Eye (tissue), 1 donor: ENCODE data around the gene GNB5.
"Not testable (repeated sequence)": the region's sequence is repeated elsewhere in the genome, so short reads cannot be mapped to it uniquely, and the experiment has no call there.

ENCODE experiments used
- DNase-seq: peaks from one replicate; pipeline ENCODE4 v3.0.0-alpha.2; 2015

Gene GNB5

GRCh38 chr15:52206446-52206845 is 15.3 kb upstream of the GNB5 start:
- DNase-seq: no peak

- no peak for DNase-seq
These were observed 13.5 kb upstream of the GNB5 start for GRCh38 chr15:52204657-52205056.

DNA sequence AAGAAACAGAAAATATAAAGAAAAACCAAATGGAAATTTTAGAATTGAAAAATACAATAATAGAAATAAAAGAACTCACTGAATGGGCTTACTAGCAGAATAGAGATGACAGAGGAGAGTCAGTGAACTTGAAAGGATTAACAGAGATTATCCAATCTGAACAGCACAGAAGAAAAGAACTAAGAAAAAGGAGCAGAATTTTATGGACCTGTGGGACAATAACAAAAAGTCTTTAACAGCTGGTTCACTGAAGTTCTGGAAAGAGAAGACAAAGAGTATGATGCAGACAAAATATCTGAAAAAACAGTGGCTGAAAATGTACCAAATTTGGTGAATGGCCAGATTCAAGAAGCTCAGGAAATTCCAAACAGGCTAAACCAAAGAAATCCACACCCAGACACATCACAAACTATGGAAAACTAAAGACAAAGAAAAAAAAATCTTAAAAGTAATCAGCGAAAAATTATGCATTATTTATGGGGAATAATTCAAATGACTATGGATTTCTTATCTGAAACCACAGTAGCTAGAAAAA is 9.7 kb upstream of the GNB5 start:
- DNase-seq: no peak

- DNase-seq: no peak
These were observed 8.1 kb upstream of the GNB5 start for GRCh38 chr15:52199271-52199670.

DNA sequence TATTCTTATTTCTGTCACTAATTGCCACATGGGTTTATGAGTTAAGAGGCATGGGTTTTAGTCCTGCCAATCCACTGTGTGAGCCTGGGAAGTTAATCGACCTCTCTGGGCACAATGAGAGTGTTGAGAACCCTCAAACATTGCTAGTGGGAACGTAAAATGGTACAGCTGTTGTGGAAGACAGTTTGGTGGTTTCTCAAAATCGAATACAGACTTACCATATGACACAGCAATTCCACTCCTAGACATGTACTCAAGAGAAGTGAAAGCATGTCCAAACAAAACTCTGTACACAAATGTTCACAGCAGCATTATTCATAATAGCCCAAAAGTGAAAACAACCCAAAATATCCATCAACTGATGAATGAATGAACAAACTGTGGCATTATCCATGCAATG is 5.7 kb upstream of the GNB5 start:
- DNase-seq: no peak

DNA sequence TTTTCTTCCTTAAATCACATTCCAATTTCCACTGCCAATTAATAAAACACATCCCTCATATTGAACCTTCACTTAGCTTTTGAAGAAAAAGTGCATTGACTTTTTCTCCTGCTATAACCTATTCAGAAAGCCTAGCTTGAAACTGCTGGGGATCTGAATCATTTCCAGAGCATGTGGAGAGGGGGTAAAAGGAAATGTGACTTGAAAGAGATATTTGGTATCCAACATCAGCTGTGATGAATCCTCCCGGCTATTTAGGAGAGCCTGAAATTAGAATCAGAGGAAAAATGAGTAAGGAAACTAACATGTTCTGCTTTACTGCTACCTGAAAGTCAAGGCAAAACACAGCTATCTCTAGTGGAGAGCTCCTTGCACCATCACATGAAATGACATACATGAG is 2.6 kb upstream of the GNB5 start:
- DNase-seq: no peak

GRCh38 chr15:52193321-52193720 is 2.1 kb upstream of the GNB5 start:
- no peak for DNase-seq

DNA sequence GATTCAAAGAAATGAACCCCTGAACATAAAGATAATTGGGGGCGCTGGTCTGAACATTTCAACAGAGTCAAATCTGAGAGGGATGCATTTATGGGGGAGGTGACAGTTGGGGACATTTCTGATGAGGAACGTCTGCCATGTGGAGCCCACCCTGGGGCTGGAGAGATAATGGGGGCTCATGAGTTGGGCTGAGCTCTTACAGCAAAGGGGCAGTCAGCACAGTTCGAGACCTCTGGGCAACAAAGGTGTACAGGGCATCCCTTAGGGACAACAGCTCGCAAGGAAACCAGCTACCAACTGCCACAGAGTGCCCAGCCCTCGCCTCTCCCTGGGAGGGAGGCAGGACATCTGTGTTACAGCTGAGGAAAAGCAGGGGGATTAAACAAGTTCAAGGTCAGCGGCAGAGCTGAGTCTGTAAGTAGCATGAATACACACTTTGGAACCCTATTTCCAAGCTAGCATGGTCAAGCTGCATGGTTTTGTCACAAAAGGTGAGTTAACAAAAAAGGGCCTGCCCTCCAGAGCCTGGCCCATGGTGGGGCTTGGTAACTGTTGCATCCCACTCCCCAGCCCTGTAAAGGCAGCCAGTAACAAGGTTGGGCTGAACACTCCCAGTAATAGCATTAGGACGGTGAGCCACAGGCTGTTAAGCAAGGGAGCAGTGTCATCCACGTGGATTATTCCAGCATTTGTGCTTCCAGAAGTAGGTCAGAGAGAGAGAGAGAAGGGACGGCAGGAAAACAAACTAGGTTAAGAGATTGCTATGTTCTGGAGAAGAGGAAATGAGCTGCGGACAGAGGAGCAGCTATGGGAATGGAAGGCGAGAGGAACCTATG is 4.3 kb downstream of the GNB5 start:
- peak; percentile 45 for DNase-seq

GRCh38 chr15:52185151-52185561 is 6.0 kb downstream of the GNB5 start:
- DNase-seq: no peak

DNA sequence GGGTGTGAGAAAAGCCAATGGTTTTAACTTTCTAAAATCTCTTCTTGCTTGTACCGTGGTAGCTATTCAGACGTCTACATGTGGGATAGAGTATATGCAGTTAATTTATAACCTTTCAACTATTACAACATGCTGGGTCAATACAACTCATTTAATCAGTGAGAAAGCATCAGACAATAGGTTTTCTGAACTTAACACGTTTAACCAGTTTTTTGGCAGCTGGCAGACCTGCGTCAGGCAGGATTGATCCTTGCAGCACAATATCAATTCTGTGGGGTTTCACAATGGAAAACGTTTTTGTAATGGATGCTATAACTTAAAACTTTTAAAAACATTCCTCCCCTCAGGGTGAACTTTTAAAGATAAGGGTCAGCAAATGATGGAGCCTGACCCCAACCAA is 6.5 kb downstream of the GNB5 start:
- DNase-seq: no peak

DNA sequence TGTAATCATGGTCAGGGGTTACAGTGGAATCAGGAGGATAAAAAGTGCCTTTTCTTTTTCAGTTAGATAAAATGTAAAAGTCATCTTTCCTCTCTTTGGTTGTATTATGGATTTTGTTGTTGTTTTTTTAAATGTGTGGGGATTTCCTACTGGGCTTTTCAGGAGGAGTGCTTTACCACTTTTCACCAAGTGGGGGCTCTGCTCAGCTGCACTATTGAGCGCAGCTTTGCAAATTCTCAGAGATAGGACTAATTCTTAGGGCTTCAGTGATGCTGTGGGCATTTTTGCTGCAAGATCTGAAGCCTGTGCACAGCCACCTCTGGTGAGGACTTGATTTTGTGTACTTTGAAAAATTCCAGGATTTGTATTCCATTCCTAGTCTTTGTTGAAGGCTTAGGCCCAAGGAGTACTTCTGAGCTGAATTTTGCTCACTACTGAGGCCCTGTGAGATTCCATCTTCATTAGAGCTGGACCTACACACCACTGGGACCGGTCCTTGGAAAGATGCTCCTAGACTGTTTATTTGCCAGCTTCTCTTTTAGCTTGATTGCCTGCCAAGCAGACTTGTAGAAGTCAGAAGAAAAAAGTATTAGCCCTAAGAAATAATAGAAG is 7.5 kb downstream of the GNB5 start:
- DNase-seq: peak; percentile 72

DNA sequence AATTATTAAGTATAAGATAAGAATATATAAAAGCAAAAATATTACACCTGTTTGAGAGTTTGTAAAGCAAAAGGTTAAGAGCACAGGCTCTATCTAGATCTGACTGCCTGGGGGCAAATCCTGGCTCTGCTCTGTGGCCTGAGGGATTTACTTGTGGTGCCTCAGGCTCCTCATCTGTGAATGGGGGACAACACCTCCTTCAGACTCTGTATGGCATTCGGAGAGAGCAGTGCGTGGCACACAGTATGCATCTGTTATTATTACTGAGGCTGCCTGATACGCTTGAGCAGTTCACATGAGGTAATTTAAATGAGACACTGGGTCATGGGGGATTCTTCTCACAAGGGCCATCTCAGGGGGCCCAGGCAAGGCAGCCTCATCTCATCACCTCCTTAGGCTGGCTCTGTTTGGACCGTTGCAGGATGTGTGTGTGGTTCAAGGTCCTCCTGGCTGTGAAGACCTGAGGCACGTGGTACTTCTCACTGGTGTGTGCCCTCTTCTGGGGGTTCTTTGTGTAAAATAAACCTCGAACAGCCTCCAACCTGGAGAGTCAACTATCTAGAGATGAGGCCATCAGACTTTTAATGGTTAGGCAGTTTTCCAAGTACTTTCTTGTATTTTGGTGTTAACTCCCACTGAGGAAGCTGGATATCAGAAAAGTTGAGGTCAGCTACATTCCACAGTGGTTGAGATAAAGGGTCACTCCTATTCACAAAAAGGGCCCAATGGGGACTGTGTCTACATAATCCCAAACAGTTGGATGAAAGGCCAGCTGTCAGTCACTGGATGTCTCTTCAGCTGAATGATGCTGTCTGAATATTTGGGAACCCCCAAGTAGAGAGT is 9.0 kb downstream of the GNB5 start:
- no peak for DNase-seq

DNA sequence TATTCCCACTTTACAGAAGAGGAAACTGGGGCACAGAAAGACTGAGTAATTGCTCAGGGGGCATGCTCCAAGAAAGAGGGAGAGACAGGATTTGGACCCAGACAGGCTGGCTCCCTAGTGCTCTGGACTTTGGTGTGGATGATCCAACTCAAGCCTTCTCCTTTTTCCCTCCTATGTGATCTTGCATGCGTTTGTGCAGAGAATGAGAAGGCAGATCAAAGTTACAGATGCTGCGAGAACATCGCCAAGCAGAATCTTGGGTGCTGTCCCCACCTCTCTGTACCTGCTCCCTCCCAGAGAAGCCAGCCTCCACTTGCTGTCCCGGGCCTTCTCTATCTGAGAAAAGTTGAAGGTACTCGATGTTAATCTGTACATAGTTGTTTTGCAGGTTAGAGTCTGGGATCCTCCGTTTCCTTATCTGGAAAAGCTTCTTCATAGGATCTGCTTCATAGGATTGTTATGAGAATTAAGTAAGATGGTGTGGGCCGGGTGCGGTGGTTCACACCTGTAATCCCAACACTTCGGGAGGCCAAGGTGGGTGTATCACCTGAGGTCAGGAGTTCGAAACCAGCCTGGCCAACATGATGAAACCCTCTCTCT is 10.2 kb downstream of the GNB5 start:
- DNase-seq: no peak

GRCh38 chr15:52180196-52180835 is 10.9 kb downstream of the GNB5 start:
- DNase-seq: no peak

DNA sequence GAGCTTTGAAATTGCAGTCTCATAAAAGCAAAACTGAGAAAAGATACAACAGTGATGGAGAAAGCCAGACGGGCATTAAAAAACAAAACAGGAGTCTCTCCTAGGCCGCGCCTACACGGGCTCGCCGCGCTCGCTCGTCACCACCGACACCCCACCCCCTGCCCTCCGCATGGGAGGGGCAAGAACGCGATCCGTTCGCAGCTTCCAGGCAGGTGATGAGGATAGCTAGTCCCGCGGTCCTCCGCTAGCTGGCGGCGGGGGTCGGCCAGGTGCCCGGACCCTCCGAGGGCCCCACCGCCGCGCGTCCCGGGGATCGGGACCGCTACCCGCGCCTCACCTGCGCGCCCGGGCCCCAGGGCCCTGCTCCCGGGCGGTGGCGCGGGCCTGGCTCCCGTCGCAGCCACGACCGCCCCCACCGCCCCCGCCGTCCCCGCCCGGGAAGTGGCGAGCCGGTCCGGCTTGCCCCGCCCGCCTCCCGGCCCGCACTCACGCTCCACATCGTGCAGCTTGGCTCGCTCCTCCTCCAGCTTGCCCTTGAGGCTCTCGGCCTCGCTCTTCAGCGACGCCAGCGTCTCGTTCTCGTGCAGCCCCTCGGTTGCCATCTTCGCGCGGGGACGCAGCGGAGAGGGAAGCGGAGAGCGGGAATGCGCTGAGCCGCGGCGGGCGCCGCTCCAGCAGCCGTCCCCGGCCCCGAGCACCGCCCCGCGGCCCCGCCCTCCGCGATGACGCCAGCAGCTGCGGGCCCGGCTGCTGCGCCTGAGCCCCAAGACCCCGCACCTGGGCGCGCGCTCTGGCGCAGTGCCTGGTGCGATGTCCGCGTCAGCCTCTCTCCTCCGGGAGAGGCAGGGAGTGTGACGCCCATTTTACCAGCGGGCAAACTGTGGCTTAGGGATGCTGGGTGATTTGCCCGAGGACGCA is 11.7 kb downstream of the GNB5 start:
- peak; percentile 91 for DNase-seq

- DNase-seq: no peak
These were observed 12.4 kb downstream of the GNB5 start for GRCh38 chr15:52178765-52179164.

- DNase-seq: no peak
These were observed 18.3 kb downstream of the GNB5 start for GRCh38 chr15:52172869-52173268.

GRCh38 chr15:52171807-52172206 is 19.4 kb downstream of the GNB5 start:
- no peak for DNase-seq

- DNase-seq: peak; percentile 7
These were observed 19.8 kb downstream of the GNB5 start for GRCh38 chr15:52171386-52171785.

DNA sequence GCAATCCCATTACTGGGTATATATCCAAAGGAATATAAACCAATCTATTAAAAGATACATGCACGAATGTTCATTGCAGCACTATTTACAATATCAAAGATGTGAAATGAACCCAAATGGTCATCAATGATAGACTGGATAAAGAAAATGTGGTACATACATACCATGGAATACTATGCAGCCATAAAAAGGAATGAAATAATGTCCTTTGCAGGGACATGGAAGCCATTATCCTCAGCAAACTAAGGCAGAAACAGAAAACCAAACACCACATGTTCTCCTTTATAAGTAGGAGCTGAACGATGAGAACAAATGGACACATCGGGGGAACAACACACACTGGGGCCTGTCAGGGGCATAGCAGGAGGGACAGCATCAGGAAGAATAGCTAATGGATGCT is 21.0 kb downstream of the GNB5 start:
- DNase-seq: not testable (repeated sequence)

GRCh38 chr15:52165494-52166131 is 25.6 kb downstream of the GNB5 start:
- DNase-seq: not testable (repeated sequence)
